ENCODE measurements around the gene XYLB.
"Not testable (repeated sequence)": the region's sequence is repeated elsewhere in the genome, so short reads cannot be mapped to it uniquely, and the experiment has no call there.

XYLB gene

GRCh38 chr3:38443205-38443604 is 96.6 kb downstream of the XYLB start:
- H4K91ac ChIP-seq (ENCODE audit: low read length); H3K4me1 ChIP-seq (ENCODE audit: control insufficient read depth, insufficient read depth, low read depth, low read length); H2AFZ ChIP-seq (ENCODE audit: low read depth, low read length); H2BK5ac ChIP-seq (ENCODE audit: low read depth, low read length, poor library complexity, severe bottlenecking); H3K23ac ChIP-seq (ENCODE audit: low read length in 2 of 2); H3K4me2 ChIP-seq (ENCODE audit: low read length, poor library complexity, severe bottlenecking); H3K4ac ChIP-seq (ENCODE audit: low read depth in 1 of 2, low read length in 2 of 2); H3K14ac ChIP-seq (ENCODE audit: low read length in 2 of 2); H3K9ac ChIP-seq (ENCODE audit: low read length); H2AK5ac ChIP-seq (ENCODE audit: low read length, severe bottlenecking); H3K18ac ChIP-seq (ENCODE audit: low read depth in 1 of 2, low read length in 2 of 2); H2BK15ac ChIP-seq (ENCODE audit: low read depth, poor library complexity, severe bottlenecking); H3K4me3 ChIP-seq (ENCODE audit: insufficient read depth in 1 of 2, low read depth in 1 of 2, low read length in 2 of 2); H3K9me3 ChIP-seq (ENCODE audit: control insufficient read depth, low read length); DNase-seq; H3K27me3 ChIP-seq (ENCODE audit: control insufficient read depth in 1 of 2, insufficient read depth in 1 of 2, low read length in 2 of 2); H2BK12ac ChIP-seq (ENCODE audit: low read length in 2 of 2); H3K79me1 ChIP-seq (replicated peaks; ENCODE audit: low read length, poor library complexity, severe bottlenecking); H2BK120ac ChIP-seq (ENCODE audit: low read depth, low read length); H3K27ac ChIP-seq (ENCODE audit: low read length, poor library complexity, severe bottlenecking); H4K8ac ChIP-seq (ENCODE audit: low read length); H3K36me3 ChIP-seq (ENCODE audit: control insufficient read depth in 1 of 2, insufficient read depth in 2 of 2, low read depth in 1 of 2, low read length in 2 of 2): not testable (repeated sequence)
- 79% methylated on average over 4 of the region's 4 CpGs for WGBS

GRCh38 chr3:38446085-38446686 is 99.6 kb downstream of the XYLB start:
- H3K9ac ChIP-seq (ENCODE audit: low read length), result no peak overlapping the region
- H2AK5ac ChIP-seq (ENCODE audit: low read length, severe bottlenecking), result no peak overlapping the region
- no peak overlapping the region for H3K4me2 ChIP-seq (ENCODE audit: low read length, poor library complexity, severe bottlenecking)
- H2BK5ac ChIP-seq (ENCODE audit: low read depth, low read length, poor library complexity, severe bottlenecking), result no peak overlapping the region
- H3K23ac ChIP-seq (ENCODE audit: low read length in 2 of 2), result no peak overlapping the region
- no peaks in the 10 kb centered on the region for H3K36me3 ChIP-seq (ENCODE audit: control insufficient read depth in 1 of 2, insufficient read depth in 2 of 2, low read depth in 1 of 2, low read length in 2 of 2)
- no peak overlapping the region for H3K27ac ChIP-seq (ENCODE audit: low read length, poor library complexity, severe bottlenecking)
- no peak for DNase-seq
- H2BK12ac ChIP-seq (ENCODE audit: low read length in 2 of 2), result no peak overlapping the region
- H3K4ac ChIP-seq (ENCODE audit: low read depth in 1 of 2, low read length in 2 of 2), result no peak overlapping the region
- H3K79me1 ChIP-seq (replicated peaks; ENCODE audit: low read length, poor library complexity, severe bottlenecking), result no peaks in the 10 kb centered on the region
- H2BK15ac ChIP-seq (ENCODE audit: low read depth, poor library complexity, severe bottlenecking), result no peak overlapping the region
- 27% methylated on average over 1 of the region's 2 CpGs for WGBS
- peaks cover 3% of the 10 kb centered on the region for H3K9me3 ChIP-seq (ENCODE audit: control insufficient read depth, low read length)
- no peaks in the 10 kb centered on the region for H3K4me1 ChIP-seq (ENCODE audit: control insufficient read depth, insufficient read depth, low read depth, low read length)
- H2BK120ac ChIP-seq (ENCODE audit: low read depth, low read length), result no peak overlapping the region
- H3K4me3 ChIP-seq (ENCODE audit: insufficient read depth in 1 of 2, low read depth in 1 of 2, low read length in 2 of 2), result no peak overlapping the region
- no peak overlapping the region for H2AFZ ChIP-seq (ENCODE audit: low read depth, low read length)
- H3K18ac ChIP-seq (ENCODE audit: low read depth in 1 of 2, low read length in 2 of 2), result no peak overlapping the region
- H3K14ac ChIP-seq (ENCODE audit: low read length in 2 of 2), result no peak overlapping the region
- H4K8ac ChIP-seq (ENCODE audit: low read length), result no peak overlapping the region
- no peak overlapping the region for H4K91ac ChIP-seq (ENCODE audit: low read length)
- H3K27me3 ChIP-seq (ENCODE audit: control insufficient read depth in 1 of 2, insufficient read depth in 1 of 2, low read length in 2 of 2), result no peaks in the 10 kb centered on the region

- Histone ChIP-seq H3K23ac (ENCODE audit: low read length in 2 of 2) (no peak overlapping the region), H2BK120ac (ENCODE audit: low read depth, low read length) (no peak overlapping the region), H2BK12ac (ENCODE audit: low read length in 2 of 2) (no peak overlapping the region), H3K14ac (ENCODE audit: low read length in 2 of 2) (no peak overlapping the region), H3K9ac (ENCODE audit: low read length) (no peak overlapping the region), H3K4me3 (ENCODE audit: insufficient read depth in 1 of 2, low read depth in 1 of 2, low read length in 2 of 2) (no peak overlapping the region), H2BK5ac (ENCODE audit: low read depth, low read length, poor library complexity, severe bottlenecking) (no peak overlapping the region), H4K91ac (ENCODE audit: low read length) (no peak overlapping the region), H3K4me2 (ENCODE audit: low read length, poor library complexity, severe bottlenecking) (no peak overlapping the region), H3K27me3 (ENCODE audit: control insufficient read depth in 1 of 2, insufficient read depth in 1 of 2, low read length in 2 of 2) (no peaks in the 10 kb centered on the region), H3K4ac (ENCODE audit: low read depth in 1 of 2, low read length in 2 of 2) (no peak overlapping the region), H3K79me1 (replicated peaks; ENCODE audit: low read length, poor library complexity, severe bottlenecking) (no peaks in the 10 kb centered on the region), H2AFZ (ENCODE audit: low read depth, low read length) (no peak overlapping the region), H3K4me1 (ENCODE audit: control insufficient read depth, insufficient read depth, low read depth, low read length) (no peaks in the 10 kb centered on the region), H2BK15ac (ENCODE audit: low read depth, poor library complexity, severe bottlenecking) (no peak overlapping the region), H3K9me3 (ENCODE audit: control insufficient read depth, low read length) (peaks cover 3% of the 10 kb centered on the region), H4K8ac (ENCODE audit: low read length) (no peak overlapping the region), H3K36me3 (ENCODE audit: control insufficient read depth in 1 of 2, insufficient read depth in 2 of 2, low read depth in 1 of 2, low read length in 2 of 2) (no peaks in the 10 kb centered on the region), H2AK5ac (ENCODE audit: low read length, severe bottlenecking) (no peak overlapping the region), H3K18ac (ENCODE audit: low read depth in 1 of 2, low read length in 2 of 2) (no peak overlapping the region), H3K27ac (ENCODE audit: low read length, poor library complexity, severe bottlenecking) (no peak overlapping the region)
- no peak for DNase-seq
Measured at GRCh38 chr3:38446812-38447211, 100.2 kb downstream of the XYLB start.

GRCh38 chr3:38450853-38451252 is 104.3 kb downstream of the XYLB start:
- no peak overlapping the region for H3K4me2 ChIP-seq (ENCODE audit: low read length, poor library complexity, severe bottlenecking)
- no peak overlapping the region for H3K18ac ChIP-seq (ENCODE audit: low read depth in 1 of 2, low read length in 2 of 2)
- no peak overlapping the region for H3K4ac ChIP-seq (ENCODE audit: low read depth in 1 of 2, low read length in 2 of 2)
- H2BK12ac ChIP-seq (ENCODE audit: low read length in 2 of 2), result no peak overlapping the region
- DNase-seq, result no peak
- no peak overlapping the region for H3K23ac ChIP-seq (ENCODE audit: low read length in 2 of 2)
- no peak overlapping the region for H3K14ac ChIP-seq (ENCODE audit: low read length in 2 of 2)
- H2BK5ac ChIP-seq (ENCODE audit: low read depth, low read length, poor library complexity, severe bottlenecking), result no peak overlapping the region
- H3K4me3 ChIP-seq (ENCODE audit: insufficient read depth in 1 of 2, low read depth in 1 of 2, low read length in 2 of 2), result no peak overlapping the region
- H3K27me3 ChIP-seq (ENCODE audit: control insufficient read depth in 1 of 2, insufficient read depth in 1 of 2, low read length in 2 of 2), result peaks cover 0 to 4% of the 10 kb centered on the region in 2 experiments
- H3K36me3 ChIP-seq (ENCODE audit: control insufficient read depth in 1 of 2, insufficient read depth in 2 of 2, low read depth in 1 of 2, low read length in 2 of 2), result no peaks in the 10 kb centered on the region
- no peak overlapping the region for H2BK15ac ChIP-seq (ENCODE audit: low read depth, poor library complexity, severe bottlenecking)
- no peak overlapping the region for H2AFZ ChIP-seq (ENCODE audit: low read depth, low read length)
- WGBS, result 90% methylated on average over 3 of the region's 3 CpGs
- no peak overlapping the region for H2BK120ac ChIP-seq (ENCODE audit: low read depth, low read length)
- no peak overlapping the region for H3K9ac ChIP-seq (ENCODE audit: low read length)
- H2AK5ac ChIP-seq (ENCODE audit: low read length, severe bottlenecking), result no peak overlapping the region
- H3K4me1 ChIP-seq (ENCODE audit: control insufficient read depth, insufficient read depth, low read depth, low read length), result peaks cover 14% of the 10 kb centered on the region
- no peak overlapping the region for H3K27ac ChIP-seq (ENCODE audit: low read length, poor library complexity, severe bottlenecking)
- no peak overlapping the region for H4K91ac ChIP-seq (ENCODE audit: low read length)
- peaks cover 10% of the 10 kb centered on the region for H3K79me1 ChIP-seq (replicated peaks; ENCODE audit: low read length, poor library complexity, severe bottlenecking)
- no peak overlapping the region for H4K8ac ChIP-seq (ENCODE audit: low read length)
- H3K9me3 ChIP-seq (ENCODE audit: control insufficient read depth, low read length), result peaks cover 3% of the 10 kb centered on the region
